ENCODE measurements around the gene ACP6.
A peak's percentile ranks its signal among the peaks of the same experiment; 100 is the strongest.

The ACP6 gene

DNA sequence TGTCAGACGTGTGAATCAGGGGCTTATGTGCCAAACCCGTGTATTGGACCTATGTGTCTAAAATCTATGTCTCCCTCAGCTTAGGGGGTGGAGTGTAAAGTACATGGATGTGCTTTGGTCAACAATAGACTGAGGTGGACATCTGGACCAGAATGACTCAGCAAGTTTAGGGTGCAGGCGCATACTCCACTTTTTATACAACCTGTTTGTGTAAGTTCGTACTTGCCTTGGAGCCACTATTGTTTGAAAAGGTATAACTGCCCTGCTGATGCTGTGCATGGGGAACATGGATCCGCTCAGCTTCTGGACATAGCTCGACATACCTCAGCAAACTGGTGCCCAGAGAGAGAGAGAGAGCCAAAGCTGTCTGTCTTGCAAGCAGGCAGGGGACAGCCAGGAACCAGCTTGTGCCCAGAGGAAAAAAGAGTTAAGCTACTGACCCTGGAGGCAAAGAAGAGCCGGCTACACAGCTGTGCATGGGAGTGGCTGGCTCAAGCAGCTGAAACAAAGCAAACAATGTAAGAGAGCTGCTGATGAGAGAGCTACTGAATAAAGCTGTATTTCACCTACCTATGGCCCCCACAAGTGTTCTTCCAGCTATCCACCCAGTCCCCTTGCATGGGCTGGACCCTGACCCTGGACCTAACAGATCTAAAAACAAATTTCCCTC is 48.8 kb upstream of the ACP6 start:
- Histone ChIP-seq H3K4me3 (ENCODE audit: low read depth, low read length) (no peak overlapping the region), H3K9me3 (ENCODE audit: control insufficient read depth, insufficient read depth, low read depth, low read length) (no peaks in the 10 kb centered on the region), H3K36me3 (ENCODE audit: control insufficient read depth in 2 of 2, insufficient read depth in 1 of 2, low read length in 2 of 2) (no peaks in the 10 kb centered on the region), H3K4me1 (ENCODE audit: control insufficient read depth, insufficient read depth, low read length) (no peaks in the 10 kb centered on the region), H3K27ac (ENCODE audit: extremely low read depth, low read depth, low read length) (no peak overlapping the region)
- POLR2A ChIA-PET, result no interaction called here
- TF ChIP-seq ZNF416 (tag by site-specific recombination; IDR thresholded peaks at IDR 0.05), result no peak
- peak; percentile 94; the same call in 1 of the 2 replicates for TF ChIP-seq TRIM28 (IDR thresholded peaks at IDR 0.05; ENCODE audit: borderline replicate concordance, low read length)
- TF ChIP-seq ZNF18 (tag by site-specific recombination; IDR thresholded peaks at IDR 0.05), result no peak
- TF ChIP-seq SETDB1 (IDR thresholded peaks at IDR 0.05; ENCODE audit: insufficient read length, low read length), result peak; percentile 85
- CTCF ChIA-PET, result interaction anchor here (0.6 to 1.1 kb wide), 3 partner anchors 12 to 173 kb away, joined by 3 read pairs; no protein-coding TSS in a partner anchor

- H3K4me3 ChIP-seq (ENCODE audit: low read depth, low read length), result no peak overlapping the region
- POLR2A ChIA-PET, result no interaction called here
- no peaks in the 10 kb centered on the region for H3K9me3 ChIP-seq (ENCODE audit: control insufficient read depth, insufficient read depth, low read depth, low read length)
- H3K36me3 ChIP-seq (ENCODE audit: control insufficient read depth in 2 of 2, insufficient read depth in 1 of 2, low read length in 2 of 2), result no peaks in the 10 kb centered on the region
- H3K27ac ChIP-seq (ENCODE audit: extremely low read depth, low read depth, low read length), result no peak overlapping the region
- TF ChIP-seq ZNF211 (tag by site-specific recombination; IDR thresholded peaks at IDR 0.05; ENCODE audit: low read depth) (no peak), PBX3 (CRISPR knock-in tag; IDR thresholded peaks at IDR 0.05) (no peak), ZNF692 (tag by site-specific recombination; IDR thresholded peaks at IDR 0.05) (no peak), ZNF140 (tag by site-specific recombination; IDR thresholded peaks at IDR 0.05) (no peak), ZNF433 (tag by site-specific recombination; IDR thresholded peaks at IDR 0.05; ENCODE audit: low read depth) (no peak), KLF16 (tag by site-specific recombination; IDR thresholded peaks at IDR 0.05) (no peak), GLIS2 (tag by site-specific recombination; IDR thresholded peaks at IDR 0.05) (no peak), ZNF239 (tag by site-specific recombination; IDR thresholded peaks at IDR 0.05) (no peak), ATF2 (tag by site-specific recombination; IDR thresholded peaks at IDR 0.05; ENCODE audit: low read depth) (no peak)
- TF ChIP-seq, protein P1, sequence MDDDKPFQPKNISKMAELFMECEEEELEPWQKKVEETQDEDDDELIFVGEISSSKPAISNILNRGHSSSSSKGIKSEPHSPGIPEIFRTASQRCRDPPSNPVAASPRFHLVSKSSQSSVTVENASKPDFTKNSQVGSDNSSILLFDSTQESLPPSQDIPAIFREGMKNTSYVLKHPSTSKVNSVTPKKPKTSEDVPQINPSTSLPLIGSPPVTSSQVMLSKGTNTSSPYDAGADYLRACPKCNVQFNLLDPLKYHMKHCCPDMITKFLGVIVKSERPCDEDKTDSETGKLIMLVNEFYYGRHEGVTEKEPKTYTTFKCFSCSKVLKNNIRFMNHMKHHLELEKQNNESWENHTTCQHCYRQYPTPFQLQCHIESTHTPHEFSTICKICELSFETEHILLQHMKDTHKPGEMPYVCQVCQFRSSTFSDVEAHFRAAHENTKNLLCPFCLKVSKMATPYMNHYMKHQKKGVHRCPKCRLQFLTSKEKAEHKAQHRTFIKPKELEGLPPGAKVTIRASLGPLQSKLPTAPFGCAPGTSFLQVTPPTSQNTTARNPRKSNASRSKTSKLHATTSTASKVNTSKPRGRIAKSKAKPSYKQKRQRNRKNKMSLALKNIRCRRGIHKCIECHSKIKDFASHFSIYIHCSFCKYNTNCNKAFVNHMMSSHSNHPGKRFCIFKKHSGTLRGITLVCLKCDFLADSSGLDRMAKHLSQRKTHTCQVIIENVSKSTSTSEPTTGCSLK (tag by site-specific recombination; IDR thresholded peaks at IDR 0.05), result no peak
- CTCF ChIA-PET, result no interaction called here
- H3K4me1 ChIP-seq (ENCODE audit: control insufficient read depth, insufficient read depth, low read length), result no peaks in the 10 kb centered on the region
Measured at GRCh38 chr1:147717706-147718097, 47.4 kb upstream of the ACP6 start.

Measured in HEK293 (cell line).